DOHH2 (cell line): ENCODE data around the gene LPA.

Experiments used
- CTCF ChIP-seq: fragments of 200-600 bp; sonication (generic); IDR thresholded peaks from one replicate; pipeline ENCODE4 v1.5.1; 2014; ENCODE audit warnings: antibody characterized with exemption, mild to moderate bottlenecking, low read depth, low read length; ENCODE audit not compliant: poor library complexity, severe bottlenecking
- EZH2phosphoT487 ChIP-seq: fragments of 200-600 bp; sonication (generic); IDR thresholded peaks from 2 replicates; pipeline ENCODE4 v1.6.1; 2017; ENCODE audit warnings: borderline replicate concordance, mild to moderate bottlenecking, antibody characterized with exemption, low read length, moderate library complexity, mixed read lengths

GRCh38 chr6:160678230-160678629 is 14.2 kb upstream of the LPA start:
- no peak for TF ChIP-seq EZH2phosphoT487
- no peak for TF ChIP-seq CTCF
